HEK293 (cell line): Measurements from ENCODE around the gene MOK.

ENCODE experiments used
- CTCF ChIA-PET: fragments of 350-600 bp; formaldehyde crosslinking; extraction: SDS; loops from one replicate; lab custom pipeline; 2021; ENCODE audit warnings: antibody characterized with exemption; lab: Yijun Ruan, JAX
- POLR2A ChIA-PET: fragments of 300-600 bp; formaldehyde crosslinking; extraction: SDS; loops from one replicate; lab custom pipeline; 2020; ENCODE audit warnings: antibody characterized with exemption, inconsistent platforms; lab: Yijun Ruan, JAX
- H3K27ac ChIP-seq: fragments of 200-500 bp; sonication (Bioruptor generic); 2 replicates; pipeline ENCODE4 v1.5.1; 2014; ENCODE audit warnings: low read depth, low read length, control low read depth, inconsistent platforms; ENCODE audit errors: extremely low read depth
- H3K36me3 ChIP-seq, 2 experiments: fragments of 200-500 bp in 1 of 2; sonication (Bioruptor generic) in 1 of 2; 1 replicate in 1 of 2; 2 replicates in 1 of 2; pipeline ENCODE4 v1.5.1; 2014 to 2017; ENCODE audit warnings: inconsistent platforms in 2 of 2, low read length in 2 of 2; ENCODE audit not compliant: control insufficient read depth in 2 of 2, insufficient read depth in 1 of 2
- H3K4me1 ChIP-seq: fragments of 200-500 bp; sonication (Bioruptor generic); 2 replicates; pipeline ENCODE4 v1.5.1; 2014; ENCODE audit warnings: mild to moderate bottlenecking, low read length, inconsistent platforms; ENCODE audit not compliant: control insufficient read depth, insufficient read depth
- H3K4me3 ChIP-seq: 2 replicates; pipeline ENCODE4 v1.5.1; 2011; ENCODE audit warnings: low read depth, mild to moderate bottlenecking, control low read depth, low read length, moderate library complexity
- H3K9me3 ChIP-seq: fragments of 200-500 bp; sonication (Bioruptor generic); 2 replicates; pipeline ENCODE4 v1.5.1; 2014; ENCODE audit warnings: low read depth, low read length, inconsistent platforms; ENCODE audit not compliant: control insufficient read depth, insufficient read depth
- EGR2 ChIP-seq: fragments of 450-650 bp; formaldehyde crosslinking; IDR thresholded peaks from 2 replicates; pipeline ENCODE4 v1.5.1; 2016; ENCODE audit warnings: low read depth, missing biosample characterization, missing genetic modification characterization
- KLF16 ChIP-seq: fragments of 450-650 bp; formaldehyde crosslinking; IDR thresholded peaks from 2 replicates; pipeline ENCODE4 v1.5.1; 2017; ENCODE audit warnings: missing biosample characterization, missing genetic modification characterization
- OVOL3 ChIP-seq: fragments of 450-650 bp; formaldehyde crosslinking; IDR thresholded peaks from 2 replicates; pipeline ENCODE4 v1.5.1; 2016; ENCODE audit warnings: missing biosample characterization, missing genetic modification characterization
- SCRT2 ChIP-seq: fragments of 450-650 bp; formaldehyde crosslinking; IDR thresholded peaks from 2 replicates; pipeline ENCODE4 v1.5.1; 2016; ENCODE audit warnings: missing biosample characterization, missing genetic modification characterization
- SP2 ChIP-seq: fragments of 450-650 bp; formaldehyde crosslinking; IDR thresholded peaks from 2 replicates; pipeline ENCODE4 v1.5.1; 2016; ENCODE audit warnings: missing biosample characterization, missing genetic modification characterization
- ZFP41 ChIP-seq: fragments of 450-650 bp; formaldehyde crosslinking; IDR thresholded peaks from 2 replicates; pipeline ENCODE4 v1.5.1; 2016; ENCODE audit warnings: missing biosample characterization, missing genetic modification characterization, borderline replicate concordance
- ZNF10 ChIP-seq: fragments of 450-650 bp; formaldehyde crosslinking; IDR thresholded peaks from 2 replicates; pipeline ENCODE4 v1.5.1; 2017; ENCODE audit warnings: missing biosample characterization, missing genetic modification characterization
- ZNF114 ChIP-seq: fragments of 450-650 bp; formaldehyde crosslinking; IDR thresholded peaks from 2 replicates; pipeline ENCODE4 v1.5.0; 2017; ENCODE audit warnings: missing biosample characterization, missing genetic modification characterization
- ZNF174 ChIP-seq: fragments of 450-650 bp; formaldehyde crosslinking; IDR thresholded peaks from 2 replicates; pipeline ENCODE4 v1.5.0; 2017; ENCODE audit warnings: missing biosample characterization, mild to moderate bottlenecking, missing genetic modification characterization
- ZNF2 ChIP-seq: fragments of 450-650 bp; formaldehyde crosslinking; IDR thresholded peaks from 2 replicates; pipeline ENCODE4 v1.5.1; 2016; ENCODE audit warnings: missing biosample characterization, missing genetic modification characterization
- ZNF211 ChIP-seq: fragments of 450-650 bp; formaldehyde crosslinking; IDR thresholded peaks from 2 replicates; pipeline ENCODE4 v1.5.1; 2016; ENCODE audit warnings: low read depth, missing biosample characterization, missing genetic modification characterization
- ZNF324 ChIP-seq: fragments of 450-650 bp; formaldehyde crosslinking; IDR thresholded peaks from 2 replicates; pipeline ENCODE4 v1.5.1; 2016; ENCODE audit warnings: missing biosample characterization, missing genetic modification characterization
- ZNF335 ChIP-seq: fragments of 450-650 bp; formaldehyde crosslinking; conservative IDR thresholded peaks from 2 replicates; pipeline ENCODE4 v1.5.1; 2016; ENCODE audit warnings: missing biosample characterization, missing genetic modification characterization
- ZNF423 ChIP-seq: fragments of 450-650 bp; formaldehyde crosslinking; IDR thresholded peaks from 2 replicates; pipeline ENCODE4 v1.5.1; 2016; ENCODE audit warnings: missing biosample characterization, missing genetic modification characterization
- ZNF664 ChIP-seq: fragments of 450-650 bp; formaldehyde crosslinking; IDR thresholded peaks from 2 replicates; pipeline ENCODE4 v1.5.1; 2016; ENCODE audit warnings: missing biosample characterization, missing genetic modification characterization
- ZNF768 ChIP-seq: fragments of 450-650 bp; formaldehyde crosslinking; IDR thresholded peaks from 2 replicates; pipeline ENCODE4 v1.5.1; 2018; ENCODE audit warnings: missing biosample characterization, mild to moderate bottlenecking, missing genetic modification characterization
- TF ChIP-seq, protein P1 (sequence below): fragments of 450-650 bp; formaldehyde crosslinking; IDR thresholded peaks from 2 replicates; pipeline ENCODE4 v1.5.1; 2016; ENCODE audit warnings: missing biosample characterization, missing genetic modification characterization
- TF ChIP-seq, protein P2 (sequence below): fragments of 450-650 bp; formaldehyde crosslinking; IDR thresholded peaks from 2 replicates; pipeline ENCODE4 v1.5.1; 2016; ENCODE audit warnings: missing biosample characterization, missing genetic modification characterization
- TF ChIP-seq, protein P3 (sequence below): fragments of 450-650 bp; formaldehyde crosslinking; IDR thresholded peaks from 2 replicates; pipeline ENCODE4 v1.5.1; 2017; ENCODE audit warnings: missing biosample characterization, missing genetic modification characterization
- TF ChIP-seq, protein P4 (sequence below): fragments of 450-650 bp; formaldehyde crosslinking; IDR thresholded peaks from 2 replicates; pipeline ENCODE4 v1.5.1; 2016; ENCODE audit warnings: missing biosample characterization, missing genetic modification characterization

Gene MOK

DNA sequence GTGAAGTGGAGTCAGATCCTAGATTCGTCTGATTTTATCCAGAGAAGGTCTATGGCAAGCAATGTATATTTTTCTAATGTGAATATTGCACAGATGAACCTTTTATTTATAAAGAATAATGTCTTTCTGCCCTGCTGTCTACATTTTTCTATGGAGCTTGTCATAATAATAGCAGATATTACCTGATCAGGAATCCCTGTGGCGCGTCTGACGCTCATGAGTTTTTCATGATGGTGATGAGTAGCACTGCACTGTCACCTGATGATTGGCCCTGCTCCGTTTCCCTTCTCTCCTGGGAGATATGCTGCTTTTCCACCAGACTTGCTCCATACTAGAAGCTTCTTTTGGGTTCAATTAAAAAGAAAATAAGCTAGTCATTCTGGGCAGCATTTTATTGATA lies 37.3 kb upstream of the MOK start:
- Histone ChIP-seq H3K36me3 (peaks cover 50 to 67% of the 10 kb centered on the region in 2 experiments), H3K27ac (no peak overlapping the region), H3K9me3 (no peaks in the 10 kb centered on the region), H3K4me3 (no peak overlapping the region), H3K4me1 (no peaks in the 10 kb centered on the region)
- CTCF ChIA-PET, result no interaction called here
- TF ChIP-seq ZNF10 (tag by site-specific recombination) (no peak), ZNF2 (tag by site-specific recombination) (no peak), ZFP41 (no peak), ZNF664 (no peak)
- POLR2A ChIA-PET, result interaction anchor here (0.5 to 0.6 kb wide), 2 partner anchors 20 to 170 kb away, joined by 3 read pairs; partner anchors contain the start of genes CINP and TECPR2

DNA sequence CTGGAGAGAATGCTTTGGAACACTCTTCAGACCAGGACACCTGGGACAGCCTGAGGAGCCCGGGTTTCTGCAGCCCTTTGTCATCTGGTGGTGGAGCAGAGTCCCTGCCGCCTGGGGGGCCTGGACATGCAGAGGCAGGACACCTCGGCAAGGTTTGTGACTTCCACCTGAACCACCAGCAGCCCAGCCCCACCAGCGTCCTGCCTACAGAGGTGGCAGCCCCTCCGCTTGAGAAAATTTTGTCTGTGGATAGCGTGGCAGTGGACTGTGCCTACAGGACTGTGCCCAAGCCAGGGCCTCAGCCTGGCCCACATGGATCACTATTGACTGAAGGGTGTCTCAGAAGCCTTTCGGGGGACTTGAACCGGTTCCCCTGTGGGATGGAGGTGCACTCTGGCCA lies 36.6 kb upstream of the MOK start:
- no peak overlapping the region for H3K4me3 ChIP-seq
- TF ChIP-seq OVOL3 (tag by site-specific recombination) (no peak), ZFP41 (no peak), KLF16 (tag by site-specific recombination) (no peak)
- TF ChIP-seq, protein P1, sequence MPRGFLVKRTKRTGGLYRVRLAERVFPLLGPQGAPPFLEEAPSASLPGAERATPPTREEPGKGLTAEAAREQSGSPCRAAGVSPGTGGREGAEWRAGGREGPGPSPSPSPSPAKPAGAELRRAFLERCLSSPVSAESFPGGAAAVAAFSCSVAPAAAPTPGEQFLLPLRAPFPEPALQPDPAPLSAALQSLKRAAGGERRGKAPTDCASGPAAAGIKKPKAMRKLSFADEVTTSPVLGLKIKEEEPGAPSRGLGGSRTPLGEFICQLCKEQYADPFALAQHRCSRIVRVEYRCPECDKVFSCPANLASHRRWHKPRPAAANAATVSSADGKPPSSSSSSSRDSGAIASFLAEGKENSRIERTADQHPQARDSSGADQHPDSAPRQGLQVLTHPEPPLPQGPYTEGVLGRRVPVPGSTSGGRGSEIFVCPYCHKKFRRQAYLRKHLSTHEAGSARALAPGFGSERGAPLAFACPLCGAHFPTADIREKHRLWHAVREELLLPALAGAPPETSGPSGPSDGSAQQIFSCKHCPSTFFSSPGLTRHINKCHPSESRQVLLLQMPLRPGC (tag by site-specific recombination), result no peak
- TF ChIP-seq, protein P2, sequence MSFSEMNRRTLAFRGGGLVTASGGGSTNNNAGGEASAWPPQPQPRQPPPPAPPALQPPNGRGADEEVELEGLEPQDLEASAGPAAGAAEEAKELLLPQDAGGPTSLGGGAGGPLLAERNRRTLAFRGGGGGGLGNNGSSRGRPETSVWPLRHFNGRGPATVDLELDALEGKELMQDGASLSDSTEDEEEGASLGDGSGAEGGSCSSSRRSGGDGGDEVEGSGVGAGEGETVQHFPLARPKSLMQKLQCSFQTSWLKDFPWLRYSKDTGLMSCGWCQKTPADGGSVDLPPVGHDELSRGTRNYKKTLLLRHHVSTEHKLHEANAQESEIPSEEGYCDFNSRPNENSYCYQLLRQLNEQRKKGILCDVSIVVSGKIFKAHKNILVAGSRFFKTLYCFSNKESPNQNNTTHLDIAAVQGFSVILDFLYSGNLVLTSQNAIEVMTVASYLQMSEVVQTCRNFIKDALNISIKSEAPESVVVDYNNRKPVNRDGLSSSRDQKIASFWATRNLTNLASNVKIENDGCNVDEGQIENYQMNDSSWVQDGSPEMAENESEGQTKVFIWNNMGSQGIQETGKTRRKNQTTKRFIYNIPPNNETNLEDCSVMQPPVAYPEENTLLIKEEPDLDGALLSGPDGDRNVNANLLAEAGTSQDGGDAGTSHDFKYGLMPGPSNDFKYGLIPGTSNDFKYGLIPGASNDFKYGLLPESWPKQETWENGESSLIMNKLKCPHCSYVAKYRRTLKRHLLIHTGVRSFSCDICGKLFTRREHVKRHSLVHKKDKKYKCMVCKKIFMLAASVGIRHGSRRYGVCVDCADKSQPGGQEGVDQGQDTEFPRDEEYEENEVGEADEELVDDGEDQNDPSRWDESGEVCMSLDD (tag by site-specific recombination), result no peak
- CTCF ChIA-PET, result no interaction called here
- H3K4me1 ChIP-seq, result no peaks in the 10 kb centered on the region
- POLR2A ChIA-PET, result no interaction called here
- H3K36me3 ChIP-seq, result peaks cover 51 to 68% of the 10 kb centered on the region in 2 experiments
- H3K27ac ChIP-seq, result no peak overlapping the region
- H3K9me3 ChIP-seq, result no peaks in the 10 kb centered on the region

DNA sequence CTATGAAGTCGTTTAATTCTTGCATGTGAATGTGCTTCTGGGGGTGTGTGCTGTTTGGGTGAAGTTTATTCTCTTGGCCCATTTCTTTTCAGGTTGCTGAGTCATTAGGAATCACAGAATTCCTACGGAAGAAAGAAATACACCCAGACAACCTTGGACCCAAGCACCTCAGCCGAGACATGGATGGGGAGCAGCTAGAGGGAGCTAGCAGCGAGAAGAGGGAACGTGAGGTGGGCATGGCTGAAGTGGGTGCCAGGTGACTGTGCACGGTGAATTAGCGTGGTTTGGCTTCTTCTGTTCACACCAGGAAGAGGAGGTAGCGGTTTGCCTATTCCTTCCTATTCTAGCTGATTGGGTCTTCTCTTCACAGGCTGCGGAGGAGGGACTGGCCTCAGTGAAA lies 33.8 kb upstream of the MOK start:
- ChIA-PET POLR2A (no interaction called here), CTCF (interaction anchor here (0.6 kb wide), 2 partner anchors 170 to 182 kb away, joined by 3 read pairs; no protein-coding TSS in a partner anchor)
- H3K4me3 ChIP-seq, result no peak overlapping the region
- no peak overlapping the region for H3K27ac ChIP-seq
- H3K4me1 ChIP-seq, result no peaks in the 10 kb centered on the region
- H3K36me3 ChIP-seq, result peaks cover 40 to 75% of the 10 kb centered on the region in 2 experiments; a peak in 2 of 3 replicates
- TF ChIP-seq ZNF768 (tag by site-specific recombination), result no peak
- no peak for TF ChIP-seq ZNF211 (tag by site-specific recombination)
- TF ChIP-seq OVOL3 (tag by site-specific recombination), result no peak
- TF ChIP-seq, protein P3, sequence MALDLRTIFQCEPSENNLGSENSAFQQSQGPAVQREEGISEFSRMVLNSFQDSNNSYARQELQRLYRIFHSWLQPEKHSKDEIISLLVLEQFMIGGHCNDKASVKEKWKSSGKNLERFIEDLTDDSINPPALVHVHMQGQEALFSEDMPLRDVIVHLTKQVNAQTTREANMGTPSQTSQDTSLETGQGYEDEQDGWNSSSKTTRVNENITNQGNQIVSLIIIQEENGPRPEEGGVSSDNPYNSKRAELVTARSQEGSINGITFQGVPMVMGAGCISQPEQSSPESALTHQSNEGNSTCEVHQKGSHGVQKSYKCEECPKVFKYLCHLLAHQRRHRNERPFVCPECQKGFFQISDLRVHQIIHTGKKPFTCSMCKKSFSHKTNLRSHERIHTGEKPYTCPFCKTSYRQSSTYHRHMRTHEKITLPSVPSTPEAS, result no peak
- TF ChIP-seq ZNF335 (tag by site-specific recombination), result no peak
- no peak for TF ChIP-seq ZNF423 (tag by site-specific recombination)
- no peak for TF ChIP-seq SCRT2 (tag by site-specific recombination)
- TF ChIP-seq ZNF174 (tag by site-specific recombination), result no peak
- no peak for TF ChIP-seq SP2 (tag by site-specific recombination)
- TF ChIP-seq, protein P4, sequence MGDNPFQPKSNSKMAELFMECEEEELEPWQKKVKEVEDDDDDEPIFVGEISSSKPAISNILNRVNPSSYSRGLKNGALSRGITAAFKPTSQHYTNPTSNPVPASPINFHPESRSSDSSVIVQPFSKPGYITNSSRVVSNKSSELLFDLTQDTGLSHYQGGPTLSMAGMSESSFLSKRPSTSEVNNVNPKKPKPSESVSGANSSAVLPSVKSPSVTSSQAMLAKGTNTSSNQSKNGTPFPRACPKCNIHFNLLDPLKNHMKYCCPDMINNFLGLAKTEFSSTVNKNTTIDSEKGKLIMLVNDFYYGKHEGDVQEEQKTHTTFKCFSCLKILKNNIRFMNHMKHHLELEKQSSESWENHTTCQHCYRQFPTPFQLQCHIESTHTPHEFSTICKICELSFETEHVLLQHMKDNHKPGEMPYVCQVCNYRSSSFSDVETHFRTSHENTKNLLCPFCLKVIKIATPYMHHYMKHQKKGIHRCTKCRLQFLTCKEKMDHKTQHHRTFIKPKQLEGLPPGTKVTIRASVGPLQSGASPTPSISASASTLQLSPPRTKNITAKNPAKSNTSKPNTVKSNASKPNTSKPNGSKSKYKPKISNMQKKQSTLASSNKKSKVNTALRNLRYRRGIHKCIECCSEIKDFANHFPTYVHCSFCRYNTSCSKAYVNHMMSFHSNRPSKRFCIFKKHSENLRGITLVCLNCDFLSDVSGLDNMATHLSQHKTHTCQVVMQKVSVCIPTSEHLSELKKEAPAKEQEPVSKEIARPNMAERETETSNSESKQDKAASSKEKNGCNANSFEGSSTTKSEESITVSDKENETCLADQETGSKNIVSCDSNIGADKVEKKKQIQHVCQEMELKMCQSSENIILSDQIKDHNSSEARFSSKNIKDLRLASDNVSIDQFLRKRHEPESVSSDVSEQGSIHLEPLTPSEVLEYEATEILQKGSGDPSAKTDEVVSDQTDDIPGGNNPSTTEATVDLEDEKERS (tag by site-specific recombination), result no peak
- TF ChIP-seq ZNF324 (tag by site-specific recombination), result no peak
- no peak for TF ChIP-seq KLF16 (tag by site-specific recombination)
- TF ChIP-seq EGR2 (tag by site-specific recombination), result no peak
- no peak for TF ChIP-seq ZNF114
- TF ChIP-seq, all 188 proteins: peak for 0
- H3K9me3 ChIP-seq, result no peaks in the 10 kb centered on the region
